Kidney glomerular epithelial cell (primary cell): ENCODE data around the gene SLC25A24.

ENCODE experiments used
- DNase-seq: peaks from one replicate; lab custom pipeline; 2025; lab: John Stamatoyannopoulos, UW

Gene SLC25A24

DNA sequence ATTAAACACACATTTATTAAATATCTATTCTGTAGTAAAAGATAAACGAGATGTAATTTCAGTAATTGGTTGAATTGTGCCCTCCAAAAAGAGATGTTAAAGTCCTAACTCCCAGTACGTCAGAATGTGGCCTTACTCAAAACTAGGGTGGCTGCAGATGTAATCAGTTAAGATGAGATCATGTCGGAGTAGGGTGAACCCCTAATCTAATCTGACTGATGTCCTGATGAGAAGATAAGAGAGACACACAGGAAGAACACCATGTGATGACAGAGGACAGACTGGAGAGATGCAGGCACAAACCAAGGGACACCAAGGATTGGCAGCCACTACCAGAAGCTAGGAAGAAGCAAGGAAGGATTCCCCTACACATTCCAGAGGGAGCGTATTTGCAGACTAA lies 104.1 kb downstream of the SLC25A24 start:
- DNase-seq = no peak

DNA sequence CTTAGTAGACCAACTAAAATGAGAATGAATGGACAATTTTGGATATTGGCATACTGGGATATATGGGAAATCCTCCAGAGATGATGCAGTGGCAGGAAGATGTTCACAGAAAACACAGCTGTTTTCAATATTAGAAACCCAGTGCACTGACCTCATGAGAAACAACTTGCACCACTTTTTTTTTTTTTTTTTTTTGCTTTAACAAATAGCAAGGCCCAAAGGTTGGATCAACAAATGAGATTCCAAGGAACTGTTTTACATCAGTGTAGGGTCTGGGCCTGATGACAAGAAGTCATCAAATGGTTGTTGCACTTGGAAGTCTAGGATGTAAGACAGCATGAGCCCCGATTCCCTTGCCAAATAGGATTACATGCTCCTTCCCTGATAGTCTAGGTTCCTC lies 110.7 kb downstream of the SLC25A24 start:
- DNase-seq = no peak

- no peak for DNase-seq
Measured at GRCh38 chr1:108085628-108086027, 114.5 kb downstream of the SLC25A24 start.

DNA sequence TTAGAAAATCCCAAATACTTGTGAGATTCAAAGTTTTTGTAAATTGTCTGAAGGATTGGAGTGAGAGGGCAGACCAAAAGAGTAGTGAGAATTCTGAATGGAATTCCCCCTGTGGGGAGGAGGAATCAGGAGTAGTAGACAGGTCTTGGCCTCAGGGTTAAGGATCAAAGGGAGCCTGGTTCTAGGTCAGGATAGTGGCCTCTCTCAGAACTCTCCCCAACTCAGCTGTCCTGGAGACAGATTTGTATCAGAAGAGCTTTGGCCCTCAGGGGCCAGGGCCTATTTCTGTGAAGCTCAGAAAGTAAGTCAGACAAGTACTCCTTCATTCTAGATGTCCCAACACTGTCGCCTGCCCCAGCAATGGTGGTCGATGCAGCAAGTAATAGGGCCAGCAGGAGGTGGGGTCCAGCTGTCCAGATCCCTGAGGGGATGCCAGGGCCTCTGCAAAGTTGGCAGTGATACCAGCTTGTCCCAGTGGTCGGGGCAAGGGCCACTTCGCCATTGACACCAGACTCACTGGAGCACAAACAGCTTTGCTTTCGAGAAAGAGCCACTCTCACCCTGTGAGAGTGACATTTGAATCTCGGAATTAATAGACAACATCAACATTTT lies 115.2 kb downstream of the SLC25A24 start:
- DNase-seq = no peak
